HG03045 (cell line): ENCODE results near the gene PTMA.
"Not testable (repeated sequence)": the region's sequence is repeated elsewhere in the genome, so short reads cannot be mapped to it uniquely, and the experiment has no call there.

Experiments used
- ATAC-seq: cut with Tn5 transposase; IDR thresholded peaks from one replicate; pipeline ENCODE4 v1.9.1; 2021; ENCODE audit warnings: mild to moderate bottlenecking, moderate library complexity; ENCODE audit not compliant: unreplicated experiment

Gene PTMA

DNA sequence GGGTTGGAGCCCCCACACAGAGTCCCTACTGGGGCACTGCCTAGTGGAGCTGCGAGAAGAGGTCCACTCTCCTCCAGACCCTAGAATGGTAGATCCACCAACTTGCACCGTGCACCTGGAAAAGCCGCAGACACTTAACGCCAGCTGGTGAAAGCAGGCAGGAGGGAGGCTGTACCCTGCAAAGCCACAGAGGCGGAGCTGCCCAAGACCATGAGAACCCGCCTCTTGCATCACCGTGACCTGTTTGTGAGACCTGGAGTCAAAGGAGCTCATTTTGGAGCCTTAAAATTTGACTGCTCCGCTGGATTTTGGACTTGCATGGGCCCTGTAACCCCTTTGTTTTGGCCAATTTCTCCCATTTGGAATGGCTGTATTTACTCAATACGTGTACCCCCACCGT lies 40.7 kb downstream of the PTMA start:
- ATAC-seq: not testable (repeated sequence)

DNA sequence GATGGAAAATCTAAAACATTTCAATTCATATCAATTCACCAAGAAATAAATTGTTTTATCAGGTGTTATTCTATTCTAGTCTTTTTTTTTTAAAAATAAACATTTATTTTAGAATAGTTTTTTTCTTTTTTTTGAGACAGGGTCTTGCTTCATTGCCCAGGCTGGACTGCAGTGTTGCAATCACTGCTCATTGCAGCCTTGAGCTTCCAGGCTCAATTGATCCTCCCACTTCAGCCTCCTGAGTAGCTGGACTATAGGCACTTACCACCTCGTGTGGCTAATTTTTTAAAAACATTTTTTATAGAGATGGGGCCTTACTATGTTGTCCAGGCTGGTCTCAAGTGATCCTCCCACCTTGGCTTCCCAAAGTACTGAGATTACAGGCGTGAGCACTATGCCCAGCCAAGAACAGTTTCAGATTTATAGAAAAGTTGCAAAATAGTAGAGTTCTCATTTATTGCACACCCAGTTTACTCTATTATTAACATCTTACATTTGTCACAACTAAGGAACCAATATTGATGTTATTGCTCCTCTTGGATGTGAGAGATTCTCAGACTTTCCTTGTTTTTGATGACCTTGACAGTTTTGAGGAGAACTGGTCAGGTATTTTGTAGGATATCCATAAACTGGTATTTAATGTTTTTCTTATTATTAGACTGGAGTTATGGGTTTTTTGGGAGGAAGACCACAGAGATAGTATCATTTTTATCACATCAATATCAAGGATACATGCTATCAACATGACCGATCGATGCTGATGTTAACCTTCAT lies 42.9 kb downstream of the PTMA start:
- ATAC-seq: no peak

DNA sequence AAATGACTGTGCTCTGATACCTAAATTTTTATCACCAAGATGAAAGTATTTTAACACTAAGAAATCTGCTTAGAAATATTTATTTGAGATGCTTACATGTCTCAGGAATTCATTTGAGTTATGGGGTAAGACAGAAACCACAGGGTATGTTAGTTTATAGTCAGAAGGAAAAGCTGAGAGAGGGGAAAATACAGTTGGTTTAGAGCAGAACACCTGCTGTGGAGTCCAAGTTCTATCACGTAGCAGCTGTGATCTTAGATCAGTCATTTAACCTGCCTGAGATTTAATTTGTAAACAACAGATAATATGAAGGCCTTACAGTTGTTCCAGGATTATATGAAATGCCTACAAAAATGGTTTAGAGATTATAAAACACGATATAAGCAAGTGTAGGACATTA lies 43.7 kb downstream of the PTMA start:
- no peak for ATAC-seq

DNA sequence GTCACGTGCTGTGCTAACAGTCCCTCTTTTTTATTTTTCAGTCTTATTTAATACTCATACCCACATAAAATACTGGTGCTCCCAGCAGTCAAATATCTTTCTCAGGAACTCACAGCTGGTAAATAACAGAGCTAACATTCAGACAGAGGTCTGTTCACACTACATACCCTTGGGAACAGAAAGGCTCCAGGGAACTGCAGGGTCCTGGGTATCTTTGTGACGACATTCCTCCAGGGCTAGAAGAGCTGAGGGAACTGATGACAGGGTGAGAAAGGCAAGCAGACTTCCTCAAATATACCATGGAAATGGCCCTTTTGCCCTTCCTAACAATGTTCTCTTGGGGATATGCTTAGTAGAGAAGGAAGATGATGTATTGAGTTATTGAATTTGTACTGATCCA lies 53.4 kb downstream of the PTMA start:
- ATAC-seq: no peak
